AG10803 (cell line): ENCODE results near the gene TMEM217.
A peak's percentile ranks its signal among the peaks of the same experiment; 100 is the strongest.

ENCODE experiments used
- DNase-seq: peaks from one replicate; pipeline ENCODE4 v3.0.0; 2010; ENCODE audit warnings: low read depth
- H3K4me3 ChIP-seq: 2 replicates; pipeline ENCODE4 v1.5.1; 2011; ENCODE audit warnings: mild to moderate bottlenecking, low read length, control low read depth
- CTCF ChIP-seq: conservative IDR thresholded peaks from 2 replicates; pipeline ENCODE4 v1.5.1; 2011; ENCODE audit warnings: mild to moderate bottlenecking, low read length, control low read depth, inconsistent platforms

Gene TMEM217

GRCh38 chr6:37265001-37265400, 7.1 kb upstream of the TMEM217 start:
- no peak for DNase-seq
- no peak overlapping the region for H3K4me3 ChIP-seq
- TF ChIP-seq CTCF = no peak

GRCh38 chr6:37262446-37263026, 4.6 kb upstream of the TMEM217 start:
- no peak for TF ChIP-seq CTCF
- H3K4me3 ChIP-seq = no peak overlapping the region
- no peak for DNase-seq

GRCh38 chr6:37261198-37261597, 3.3 kb upstream of the TMEM217 start:
- TF ChIP-seq CTCF = no peak
- DNase-seq = no peak

GRCh38 chr6:37260444-37260843, 2.5 kb upstream of the TMEM217 start:
- TF ChIP-seq CTCF = no peak

More at GRCh38 chr6:37261198-37261597, 3.3 kb upstream of the TMEM217 start:
- H3K4me3 ChIP-seq = no peak overlapping the region

GRCh38 chr6:37260040-37260439, 2.1 kb upstream of the TMEM217 start:
- DNase-seq = no peak
- no peak for TF ChIP-seq CTCF
- H3K4me3 ChIP-seq = no peak overlapping the region

More at GRCh38 chr6:37260444-37260843, 2.5 kb upstream of the TMEM217 start:
- no peak for DNase-seq
- no peak overlapping the region for H3K4me3 ChIP-seq

GRCh38 chr6:37259191-37259590, 1.2 kb upstream of the TMEM217 start:
- TF ChIP-seq CTCF = no peak
- DNase-seq = no peak
- H3K4me3 ChIP-seq = no peak overlapping the region; the same call in 1 of the 2 replicates

- DNase-seq = no peak
- TF ChIP-seq CTCF = no peak
- H3K4me3 ChIP-seq = peak overlapping the region; percentile 96
These were observed 611 bp upstream of the TMEM217 start for GRCh38 chr6:37258405-37259105.
